WERI-Rb-1 (cell line): ENCODE data around the gene RHBDL1.

Experiments
- DNase-seq: peaks from one replicate; pipeline ENCODE4 v3.0.0-alpha.2; 2020
- H3K27ac ChIP-seq: fragments of 250-450 bp; sonication (Bioruptor Pico); 2 replicates; pipeline ENCODE4 v1.5.1; 2020; ENCODE audit warnings: mild to moderate bottlenecking, moderate library complexity
- H3K27me3 ChIP-seq: fragments of 250-450 bp; sonication (Bioruptor Pico); 2 replicates; pipeline ENCODE4 v1.5.1; 2021; ENCODE audit warnings: mild to moderate bottlenecking, low read depth, moderate library complexity; ENCODE audit not compliant: insufficient read depth, severe bottlenecking
- H3K36me3 ChIP-seq: fragments of 250-450 bp; sonication (Bioruptor Pico); 2 replicates; pipeline ENCODE4 v1.5.1; 2020; ENCODE audit warnings: mild to moderate bottlenecking, moderate library complexity
- H3K4me3 ChIP-seq: 2 replicates; pipeline ENCODE4 v1.5.1; 2011; ENCODE audit warnings: low read depth, mild to moderate bottlenecking, control low read depth, low read length
- H3K9me3 ChIP-seq: fragments of 250-450 bp; sonication (Bioruptor Pico); 2 replicates; pipeline ENCODE4 v1.5.1; 2021; ENCODE audit warnings: mild to moderate bottlenecking, moderate library complexity; ENCODE audit not compliant: severe bottlenecking
- TF ChIP-seq, protein P1 (sequence below): IDR thresholded peaks from 2 replicates; pipeline ENCODE4 v1.5.1; 2011; ENCODE audit warnings: low read depth, mild to moderate bottlenecking, control low read depth, inconsistent platforms, low read length

RHBDL1 gene

DNA sequence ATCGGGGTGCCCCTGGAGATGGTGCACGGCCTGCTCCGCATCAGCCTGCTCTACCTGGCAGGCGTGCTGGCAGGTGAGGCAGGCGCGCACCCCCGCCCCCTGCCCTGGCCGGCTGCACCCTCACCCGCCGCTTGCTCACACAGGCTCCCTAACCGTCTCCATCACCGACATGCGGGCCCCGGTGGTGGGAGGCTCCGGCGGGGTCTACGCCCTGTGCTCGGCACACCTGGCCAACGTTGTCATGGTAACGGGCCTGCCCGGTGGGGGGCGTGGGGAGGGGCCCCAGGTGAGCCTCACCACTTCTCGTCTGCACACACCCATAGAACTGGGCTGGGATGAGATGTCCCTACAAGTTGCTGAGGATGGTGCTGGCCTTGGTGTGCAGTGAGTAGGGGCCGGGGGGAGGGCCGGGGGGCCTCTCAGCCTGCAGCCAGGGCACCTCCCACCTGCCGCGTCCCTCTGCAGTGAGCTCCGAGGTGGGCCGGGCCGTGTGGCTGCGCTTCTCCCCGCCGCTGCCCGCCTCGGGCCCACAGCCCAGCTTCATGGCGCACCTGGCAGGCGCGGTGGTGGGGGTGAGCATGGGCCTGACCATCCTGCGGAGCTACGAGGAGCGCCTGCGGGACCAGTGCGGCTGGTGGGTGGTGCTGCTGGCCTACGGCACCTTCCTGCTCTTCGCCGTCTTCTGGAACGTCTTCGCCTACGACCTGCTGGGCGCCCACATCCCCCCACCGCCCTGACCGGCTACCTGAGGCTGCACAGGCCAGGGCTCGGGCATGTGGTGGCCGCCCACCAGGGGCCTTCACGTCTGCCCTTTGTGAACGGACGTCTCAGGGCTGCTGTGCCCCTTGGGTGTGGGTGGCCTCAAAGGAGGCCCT lies 2.1 kb downstream of the RHBDL1 start:
- no peak for DNase-seq
- H3K27me3 ChIP-seq, result no peaks in the 10 kb centered on the region
- H3K9me3 ChIP-seq, result no peaks in the 10 kb centered on the region
- H3K4me3 ChIP-seq, result no peak overlapping the region
- H3K36me3 ChIP-seq, result peaks cover 34% of the 10 kb centered on the region
- TF ChIP-seq, protein P1, sequence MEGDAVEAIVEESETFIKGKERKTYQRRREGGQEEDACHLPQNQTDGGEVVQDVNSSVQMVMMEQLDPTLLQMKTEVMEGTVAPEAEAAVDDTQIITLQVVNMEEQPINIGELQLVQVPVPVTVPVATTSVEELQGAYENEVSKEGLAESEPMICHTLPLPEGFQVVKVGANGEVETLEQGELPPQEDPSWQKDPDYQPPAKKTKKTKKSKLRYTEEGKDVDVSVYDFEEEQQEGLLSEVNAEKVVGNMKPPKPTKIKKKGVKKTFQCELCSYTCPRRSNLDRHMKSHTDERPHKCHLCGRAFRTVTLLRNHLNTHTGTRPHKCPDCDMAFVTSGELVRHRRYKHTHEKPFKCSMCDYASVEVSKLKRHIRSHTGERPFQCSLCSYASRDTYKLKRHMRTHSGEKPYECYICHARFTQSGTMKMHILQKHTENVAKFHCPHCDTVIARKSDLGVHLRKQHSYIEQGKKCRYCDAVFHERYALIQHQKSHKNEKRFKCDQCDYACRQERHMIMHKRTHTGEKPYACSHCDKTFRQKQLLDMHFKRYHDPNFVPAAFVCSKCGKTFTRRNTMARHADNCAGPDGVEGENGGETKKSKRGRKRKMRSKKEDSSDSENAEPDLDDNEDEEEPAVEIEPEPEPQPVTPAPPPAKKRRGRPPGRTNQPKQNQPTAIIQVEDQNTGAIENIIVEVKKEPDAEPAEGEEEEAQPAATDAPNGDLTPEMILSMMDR, result no peak
- H3K27ac ChIP-seq, result no peak overlapping the region

DNA sequence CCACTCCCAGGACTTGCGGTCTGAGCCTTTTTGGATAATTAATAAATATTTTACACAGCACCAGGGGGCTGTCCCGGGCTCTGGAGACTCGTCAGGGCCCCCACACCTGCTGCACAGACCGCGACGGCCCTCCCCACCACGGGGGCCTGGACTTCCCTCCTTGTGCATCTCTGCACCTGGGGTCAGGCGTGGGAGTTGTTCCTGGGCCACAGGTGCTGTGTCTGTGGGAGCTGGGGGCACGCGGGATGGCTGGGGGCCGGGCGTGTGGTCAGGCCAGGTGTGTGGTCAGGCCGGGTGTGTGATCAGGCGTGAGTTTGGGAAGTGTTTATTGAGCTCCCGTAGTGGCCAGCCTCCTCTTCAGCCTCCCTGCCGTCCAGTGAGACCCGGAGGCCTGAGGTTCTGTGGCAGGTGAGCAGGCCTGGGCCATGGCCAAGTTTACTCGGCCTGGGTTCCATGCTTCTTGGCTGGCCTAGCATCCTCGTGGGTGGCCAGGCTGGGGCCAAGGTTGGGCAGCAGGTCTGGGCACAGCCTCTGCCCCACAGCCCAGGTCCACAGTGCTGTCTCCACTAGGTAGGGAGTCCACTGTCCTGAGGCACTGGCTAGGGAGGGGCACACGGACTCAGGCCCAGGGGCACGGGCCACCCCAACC lies 2.9 kb downstream of the RHBDL1 start:
- TF ChIP-seq, protein P1, result no peak
- Histone ChIP-seq H3K4me3 (no peak overlapping the region), H3K27ac (peak overlapping the region; percentile 92), H3K27me3 (no peaks in the 10 kb centered on the region), H3K9me3 (no peaks in the 10 kb centered on the region), H3K36me3 (peaks cover 34% of the 10 kb centered on the region)
- no peak for DNase-seq

DNA sequence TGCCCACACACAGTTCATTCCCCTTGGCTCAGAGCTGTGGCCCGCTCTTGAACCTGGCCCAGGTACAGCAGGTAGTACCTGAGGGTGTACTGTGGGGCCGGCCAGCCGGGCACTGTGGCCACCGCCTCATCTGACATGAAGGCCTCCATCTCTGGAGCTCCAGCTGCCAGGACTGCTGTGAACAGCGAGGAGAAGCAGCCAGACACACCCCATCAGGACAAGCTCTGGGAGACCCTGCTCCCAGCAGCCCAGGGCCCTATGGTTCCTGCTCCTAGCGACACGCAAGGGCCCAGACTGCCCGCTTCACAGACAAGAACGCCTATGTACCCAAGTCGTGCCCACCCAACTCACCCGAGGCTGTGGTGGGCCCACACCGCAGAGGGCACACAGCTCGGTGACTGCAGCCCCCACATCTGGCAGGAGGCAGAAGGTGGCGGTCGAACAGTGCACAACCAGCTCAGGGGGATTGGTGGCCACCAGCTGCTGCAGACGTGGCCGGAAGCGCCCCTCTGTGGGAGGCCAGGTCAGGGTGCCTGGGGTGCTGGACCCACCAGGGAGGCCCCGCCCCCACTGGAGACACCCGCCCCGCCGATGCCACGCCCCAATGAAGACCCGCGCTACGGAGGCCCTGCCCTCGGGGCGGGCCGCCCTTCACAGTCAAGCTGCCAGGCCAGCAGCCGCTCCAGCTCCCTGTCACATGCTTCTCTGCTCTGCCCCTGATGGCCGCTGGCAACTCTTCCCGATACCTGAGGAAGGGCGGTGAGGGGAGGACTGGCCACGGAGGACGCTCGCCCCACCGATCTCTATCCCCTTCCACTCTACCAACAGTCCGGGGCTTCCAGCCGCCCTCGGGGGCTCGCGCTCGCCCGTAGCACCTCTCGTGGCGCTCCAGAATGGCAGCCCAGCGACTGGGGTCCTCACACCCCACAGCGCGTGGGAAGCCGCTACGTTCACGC lies 3.7 kb downstream of the RHBDL1 start:
- peak overlapping the region; percentile 92 for H3K27ac ChIP-seq
- TF ChIP-seq, protein P1, result no peak
- H3K4me3 ChIP-seq, result peak overlapping the region; percentile 52
- H3K27me3 ChIP-seq, result no peaks in the 10 kb centered on the region
- H3K36me3 ChIP-seq, result peaks cover 33% of the 10 kb centered on the region
- H3K9me3 ChIP-seq, result no peaks in the 10 kb centered on the region
- DNase-seq, result peak; percentile 89

DNA sequence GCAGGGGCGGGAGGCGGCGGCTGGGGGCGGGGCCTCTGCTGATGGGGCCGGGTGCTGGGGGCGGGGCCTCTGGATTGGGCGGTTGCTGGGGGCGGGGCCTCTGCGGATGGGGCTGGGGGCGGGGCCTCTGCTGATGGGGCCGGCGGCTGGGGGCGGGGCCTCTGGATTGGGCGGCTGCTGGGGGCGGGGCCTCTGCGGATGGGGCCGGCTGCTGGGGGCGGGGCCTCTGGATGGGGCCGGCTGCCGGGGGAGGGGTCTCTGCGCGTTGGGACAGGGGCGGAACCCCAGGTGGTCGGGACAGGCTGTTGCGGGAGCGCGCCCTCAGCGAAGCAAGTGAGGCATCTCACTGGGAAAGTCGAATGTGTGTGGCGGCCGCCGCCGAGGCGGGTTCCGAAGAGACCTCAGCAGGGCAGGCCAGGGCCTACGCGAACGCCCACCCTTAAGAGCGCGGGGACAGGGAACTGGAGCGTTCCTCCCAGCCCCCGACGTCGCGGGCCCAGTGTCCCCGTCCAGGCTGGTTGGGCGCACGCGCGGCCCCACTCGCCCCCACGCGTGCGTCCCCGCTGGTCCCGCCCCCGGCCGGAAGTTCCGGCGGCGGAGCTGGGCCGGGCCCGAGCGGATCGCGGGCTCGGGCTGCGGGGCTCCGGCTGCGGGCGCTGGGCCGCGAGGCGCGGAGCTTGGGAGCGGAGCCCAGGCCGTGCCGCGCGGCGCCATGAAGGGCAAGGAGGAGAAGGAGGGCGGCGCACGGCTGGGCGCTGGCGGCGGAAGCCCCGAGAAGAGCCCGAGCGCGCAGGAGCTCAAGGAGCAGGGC lies 4.5 kb downstream of the RHBDL1 start, which contains the start of gene STUB1:
Gene STUB1, plus strand, starts transcription at position 597 of the 811 bp plus-strand sequence. Its CDS starts 116 bp downstream, at position 713.
- TF ChIP-seq, protein P1, result no peak
- DNase-seq, result peak; percentile 94
- Histone ChIP-seq H3K27ac (peak within 1 kb of the TSS; percentile 92), H3K27me3 (no peaks in the 10 kb centered on the region), H3K36me3 (peaks cover 34% of the 10 kb centered on the region), H3K4me3 (peak within 1 kb of the TSS; percentile 76), H3K9me3 (no peaks in the 10 kb centered on the region)

DNA sequence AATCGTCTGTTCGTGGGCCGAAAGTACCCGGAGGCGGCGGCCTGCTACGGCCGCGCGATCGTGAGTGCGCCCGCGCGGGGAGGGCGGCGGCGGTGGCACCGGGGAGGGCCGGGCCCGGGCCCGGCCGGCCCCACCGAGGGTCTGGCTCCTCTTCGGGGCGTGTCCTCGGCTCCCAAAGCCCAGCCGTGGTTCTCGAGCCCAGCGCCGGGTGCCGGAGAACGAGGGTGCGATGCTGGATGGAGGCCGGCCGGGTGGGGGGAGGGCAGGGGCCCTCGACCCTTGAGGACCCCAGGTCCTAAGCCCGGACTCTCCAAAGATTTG lies 5.1 kb downstream of the RHBDL1 start:
- TF ChIP-seq, protein P1, result no peak
- peak overlapping the region; percentile 91 for H3K27ac ChIP-seq
- H3K4me3 ChIP-seq, result peak overlapping the region; percentile 76
- no peak for DNase-seq
- no peaks in the 10 kb centered on the region for H3K9me3 ChIP-seq
- no peaks in the 10 kb centered on the region for H3K27me3 ChIP-seq
- peaks cover 39% of the 10 kb centered on the region for H3K36me3 ChIP-seq
